ENCODE measurements around the gene CCSER1. TPM values are rescaled to one million over a fixed set of nuclear protein-coding genes. Genes with fewer than 3 reads are reported as not detected.

Gene CCSER1
- total and polyA plus RNA-seq, 7 donors, result 0.06 to 2.5 (median 0.30) TPM

GRCh38 chr4:90753068-90753467 lies 625.9 kb downstream of the CCSER1 start:
- no peak for TF ChIP-seq CTCF (IDR thresholded peaks at IDR 0.05)
- H3K36me3 ChIP-seq (ENCODE audit: insufficient read depth in 1 of 2, low read depth in 1 of 2), result no peaks in the 10 kb centered on the region
- no peak for DNase-seq
- intact Hi-C loops (cut with DNase I), result no loop called here
- no peak overlapping the region for H3K4me3 ChIP-seq
- H3K27me3 ChIP-seq (ENCODE audit: insufficient read depth in 3 of 3, low read length in 2 of 3), result no peaks in the 10 kb centered on the region
- H3K27ac ChIP-seq, result no peak overlapping the region
- ATAC-seq, result no peak
- H3K4me1 ChIP-seq, result no peaks in the 10 kb centered on the region
- no peaks in the 10 kb centered on the region for H3K9me3 ChIP-seq

GRCh38 chr4:90757534-90758060 lies 630.4 kb downstream of the CCSER1 start:
- H3K4me3 ChIP-seq, result no peak overlapping the region
- WGBS, 3 donors, result 90 to 94% (median 90%) methylated on average over 2 of the region's 2 CpGs
- no peak for TF ChIP-seq CTCF (IDR thresholded peaks at IDR 0.05)
- no peaks in the 10 kb centered on the region for H3K4me1 ChIP-seq
- intact Hi-C loops (cut with DNase I), result no loop called here
- H3K36me3 ChIP-seq (ENCODE audit: insufficient read depth in 1 of 2, low read depth in 1 of 2), result no peaks in the 10 kb centered on the region
- no peak overlapping the region for H3K27ac ChIP-seq
- H3K27me3 ChIP-seq (ENCODE audit: insufficient read depth in 3 of 3, low read length in 2 of 3), result no peaks in the 10 kb centered on the region
- ATAC-seq (no peak), DNase-seq (no peak)
- H3K9me3 ChIP-seq, result no peaks in the 10 kb centered on the region

- WGBS, 3 donors, result 83 to 93% (median 87%) methylated on average over 1 of the region's 1 CpG
- ATAC-seq (no peak), DNase-seq (no peak)
- Histone ChIP-seq H3K9me3 (no peaks in the 10 kb centered on the region), H3K36me3 (ENCODE audit: insufficient read depth in 1 of 2, low read depth in 1 of 2) (no peaks in the 10 kb centered on the region), H3K27ac (no peak overlapping the region), H3K27me3 (ENCODE audit: insufficient read depth in 3 of 3, low read length in 2 of 3) (no peaks in the 10 kb centered on the region), H3K4me3 (no peak overlapping the region), H3K4me1 (no peaks in the 10 kb centered on the region)
- no peak for TF ChIP-seq CTCF (IDR thresholded peaks at IDR 0.05)
- intact Hi-C loops (cut with DNase I), result no loop called here
Measured at GRCh38 chr4:90760059-90760458, 632.9 kb downstream of the CCSER1 start.

GRCh38 chr4:90766837-90767236 lies 639.6 kb downstream of the CCSER1 start:
- Histone ChIP-seq H3K9me3 (no peaks in the 10 kb centered on the region), H3K27me3 (ENCODE audit: insufficient read depth in 3 of 3, low read length in 2 of 3) (no peaks in the 10 kb centered on the region), H3K27ac (no peak overlapping the region), H3K4me1 (no peaks in the 10 kb centered on the region), H3K4me3 (no peak overlapping the region), H3K36me3 (ENCODE audit: insufficient read depth in 1 of 2, low read depth in 1 of 2) (no peaks in the 10 kb centered on the region)
- WGBS, 3 donors, result 81 to 83% (median 83%) methylated on average over 2 of the region's 2 CpGs
- no peak for TF ChIP-seq CTCF (IDR thresholded peaks at IDR 0.05)
- DNase-seq, result no peak
- ATAC-seq, result no peak
- intact Hi-C loops (cut with DNase I), result no loop called here

GRCh38 chr4:90769251-90769650 lies 642.1 kb downstream of the CCSER1 start:
- H3K27me3 ChIP-seq (ENCODE audit: insufficient read depth in 3 of 3, low read length in 2 of 3), result no peaks in the 10 kb centered on the region
- no peaks in the 10 kb centered on the region for H3K4me1 ChIP-seq
- no peak for ATAC-seq
- WGBS, 3 donors, result 49 to 61% (median 56%) methylated on average over 1 of the region's 1 CpG
- no peak for TF ChIP-seq CTCF (IDR thresholded peaks at IDR 0.05)
- H3K27ac ChIP-seq, result no peak overlapping the region
- intact Hi-C loops (cut with DNase I), result no loop called here
- no peaks in the 10 kb centered on the region for H3K36me3 ChIP-seq (ENCODE audit: insufficient read depth in 1 of 2, low read depth in 1 of 2)
- no peak for DNase-seq
- H3K4me3 ChIP-seq, result no peak overlapping the region
- H3K9me3 ChIP-seq, result no peaks in the 10 kb centered on the region
